Parathyroid adenoma (tissue), 2 donors: ENCODE measurements around the gene FGGY.

Experiments
- H2AFZ ChIP-seq: fragments of 300-600 bp; sonication (generic); one replicate; pipeline ENCODE4 v1.7.0; 2017; ENCODE audit warnings: antibody characterized with exemption, mild to moderate bottlenecking
- H3K27ac ChIP-seq: fragments of 300-600 bp; sonication (generic); one replicate; pipeline ENCODE4 v1.7.0; 2017
- H3K27me3 ChIP-seq: fragments of 300-600 bp; sonication (generic); one replicate; pipeline ENCODE4 v1.7.0; 2017; ENCODE audit warnings: low read length; ENCODE audit not compliant: control insufficient read depth, insufficient read depth
- H3K36me3 ChIP-seq: fragments of 300-600 bp; sonication (generic); one replicate; pipeline ENCODE4 v1.7.0; 2017; ENCODE audit warnings: low read length; ENCODE audit not compliant: control insufficient read depth, insufficient read depth
- H3K4me1 ChIP-seq: fragments of 300-600 bp; sonication (generic); one replicate; pipeline ENCODE4 v1.7.0; 2017; ENCODE audit warnings: control low read depth
- H3K4me2 ChIP-seq: fragments of 300-600 bp; sonication (generic); one replicate; pipeline ENCODE4 v1.7.0; 2017; ENCODE audit warnings: low read length
- H3K4me3 ChIP-seq: fragments of 300-600 bp; sonication (generic); one replicate; pipeline ENCODE4 v1.7.0; 2017; ENCODE audit warnings: low read depth, low read length
- H3K79me2 ChIP-seq: fragments of 300-600 bp; sonication (generic); one replicate; pipeline ENCODE4 v1.7.0; 2017; ENCODE audit warnings: control low read depth
- H3K9ac ChIP-seq: fragments of 300-600 bp; sonication (generic); one replicate; pipeline ENCODE4 v1.7.0; 2017; ENCODE audit warnings: mild to moderate bottlenecking
- H3K9me3 ChIP-seq: fragments of 300-600 bp; sonication (generic); one replicate; pipeline ENCODE4 v1.7.0; 2017; ENCODE audit warnings: low read length; ENCODE audit not compliant: control insufficient read depth
- CTCF ChIP-seq: fragments of 300-600 bp; sonication (generic); IDR thresholded peaks from one replicate; pipeline ENCODE4 v1.7.0; 2017; ENCODE audit warnings: antibody characterized with exemption, mild to moderate bottlenecking
- donor health status: primary hyperparathyroidism.

FGGY gene

GRCh38 chr1:59282951-59283350 lies 13.9 kb upstream of the FGGY start:
- no peaks in the 10 kb centered on the region for H3K4me1 ChIP-seq
- no peak overlapping the region for H3K27ac ChIP-seq
- TF ChIP-seq CTCF = no peak
- no peaks in the 10 kb centered on the region for H3K27me3 ChIP-seq
- H3K79me2 ChIP-seq = no peaks in the 10 kb centered on the region
- H3K4me3 ChIP-seq = no peak overlapping the region
- no peak overlapping the region for H3K4me2 ChIP-seq
- H3K9ac ChIP-seq = no peak overlapping the region
- no peaks in the 10 kb centered on the region for H3K36me3 ChIP-seq
- H3K9me3 ChIP-seq = no peaks in the 10 kb centered on the region
- no peak overlapping the region for H2AFZ ChIP-seq

GRCh38 chr1:59285691-59286090 lies 11.2 kb upstream of the FGGY start:
- H3K27ac ChIP-seq = no peak overlapping the region
- H2AFZ ChIP-seq = no peak overlapping the region
- H3K27me3 ChIP-seq = no peaks in the 10 kb centered on the region
- no peak for TF ChIP-seq CTCF
- H3K4me3 ChIP-seq = no peak overlapping the region
- H3K4me1 ChIP-seq = no peaks in the 10 kb centered on the region
- no peaks in the 10 kb centered on the region for H3K79me2 ChIP-seq
- H3K9ac ChIP-seq = no peak overlapping the region
- no peaks in the 10 kb centered on the region for H3K9me3 ChIP-seq
- H3K36me3 ChIP-seq = no peaks in the 10 kb centered on the region
- no peak overlapping the region for H3K4me2 ChIP-seq

GRCh38 chr1:59288046-59288445 lies 8.8 kb upstream of the FGGY start:
- Histone ChIP-seq H3K9ac (no peak overlapping the region), H3K36me3 (no peaks in the 10 kb centered on the region), H3K79me2 (no peaks in the 10 kb centered on the region), H2AFZ (no peak overlapping the region), H3K9me3 (no peaks in the 10 kb centered on the region), H3K27me3 (no peaks in the 10 kb centered on the region), H3K4me1 (no peaks in the 10 kb centered on the region), H3K4me3 (no peak overlapping the region), H3K27ac (no peak overlapping the region), H3K4me2 (no peak overlapping the region)
- no peak for TF ChIP-seq CTCF

- no peak for TF ChIP-seq CTCF
- Histone ChIP-seq H3K36me3 (no peaks in the 10 kb centered on the region), H3K27me3 (no peaks in the 10 kb centered on the region), H3K4me1 (no peaks in the 10 kb centered on the region), H2AFZ (no peak overlapping the region), H3K9ac (no peak overlapping the region), H3K79me2 (no peaks in the 10 kb centered on the region), H3K4me3 (no peak overlapping the region), H3K27ac (no peak overlapping the region), H3K9me3 (no peaks in the 10 kb centered on the region), H3K4me2 (no peak overlapping the region)
These were observed 7.3 kb upstream of the FGGY start for GRCh38 chr1:59289570-59289969.

- H3K27ac ChIP-seq = no peak overlapping the region
- TF ChIP-seq CTCF = no peak
- no peak overlapping the region for H2AFZ ChIP-seq
- H3K79me2 ChIP-seq = no peaks in the 10 kb centered on the region
- H3K4me3 ChIP-seq = no peak overlapping the region
- no peak overlapping the region for H3K4me2 ChIP-seq
- no peaks in the 10 kb centered on the region for H3K9me3 ChIP-seq
- H3K36me3 ChIP-seq = no peaks in the 10 kb centered on the region
- no peak overlapping the region for H3K9ac ChIP-seq
- no peaks in the 10 kb centered on the region for H3K4me1 ChIP-seq
- H3K27me3 ChIP-seq = no peaks in the 10 kb centered on the region
These were observed 6.5 kb upstream of the FGGY start for GRCh38 chr1:59290193-59290949.
